ENCODE results near the gene CAMK2B. TPM values are rescaled to one million over a fixed set of nuclear protein-coding genes. Genes with fewer than 3 reads are reported as not detected.

The CAMK2B gene
- total RNA-seq, 1 donor from 2014 or later = not detected

- Histone ChIP-seq H3K4me3 (ENCODE audit: low read depth, low read length) (no peak overlapping the region), H3K27me3 (ENCODE audit: control insufficient read depth, insufficient read depth, low read length) (no peaks in the 10 kb centered on the region), H3K36me3 (ENCODE audit: control insufficient read depth, insufficient read depth, low read length) (no peaks in the 10 kb centered on the region)
- DNase-seq (ENCODE audit: low read depth) = no peak
- no peak for TF ChIP-seq CTCF (IDR thresholded peaks at IDR 0.05; ENCODE audit: insufficient read depth, low read length, severe bottlenecking)
- FAIRE-seq = no peak
These were observed 95.1 kb downstream of the CAMK2B start for GRCh38 chr7:44230286-44230685.

- no peak for TF ChIP-seq CTCF (IDR thresholded peaks at IDR 0.05; ENCODE audit: insufficient read depth, low read length, severe bottlenecking)
- H3K4me3 ChIP-seq (ENCODE audit: low read depth, low read length) = no peak overlapping the region
- DNase-seq (ENCODE audit: low read depth) (no peak), FAIRE-seq (no peak)
- no peaks in the 10 kb centered on the region for H3K27me3 ChIP-seq (ENCODE audit: control insufficient read depth, insufficient read depth, low read length)
- H3K36me3 ChIP-seq (ENCODE audit: control insufficient read depth, insufficient read depth, low read length) = no peaks in the 10 kb centered on the region
These were observed 95.8 kb downstream of the CAMK2B start for GRCh38 chr7:44229546-44230105.

GRCh38 chr7:44228571-44229350, 96.6 kb downstream of the CAMK2B start:
- no peak for FAIRE-seq
- H3K27me3 ChIP-seq (ENCODE audit: control insufficient read depth, insufficient read depth, low read length) = no peaks in the 10 kb centered on the region
- TF ChIP-seq CTCF (IDR thresholded peaks at IDR 0.05; ENCODE audit: insufficient read depth, low read length, severe bottlenecking) = no peak

GRCh38 chr7:44227911-44228310, 97.5 kb downstream of the CAMK2B start:
- no peak for DNase-seq (ENCODE audit: low read depth)
- no peak overlapping the region for H3K4me3 ChIP-seq (ENCODE audit: low read depth, low read length)
- H3K27me3 ChIP-seq (ENCODE audit: control insufficient read depth, insufficient read depth, low read length) = no peaks in the 10 kb centered on the region
- FAIRE-seq = no peak
- H3K36me3 ChIP-seq (ENCODE audit: control insufficient read depth, insufficient read depth, low read length) = no peaks in the 10 kb centered on the region
- TF ChIP-seq CTCF (IDR thresholded peaks at IDR 0.05; ENCODE audit: insufficient read depth, low read length, severe bottlenecking) = no peak

More at GRCh38 chr7:44228571-44229350, 96.6 kb downstream of the CAMK2B start:
- Histone ChIP-seq H3K4me3 (ENCODE audit: low read depth, low read length) (no peak overlapping the region), H3K36me3 (ENCODE audit: control insufficient read depth, insufficient read depth, low read length) (no peaks in the 10 kb centered on the region)
- DNase-seq (ENCODE audit: low read depth) = no peak

GRCh38 chr7:44226396-44226753, 99.0 kb downstream of the CAMK2B start:
- Histone ChIP-seq H3K4me3 (ENCODE audit: low read depth, low read length) (no peak overlapping the region), H3K27me3 (ENCODE audit: control insufficient read depth, insufficient read depth, low read length) (no peaks in the 10 kb centered on the region), H3K36me3 (ENCODE audit: control insufficient read depth, insufficient read depth, low read length) (no peaks in the 10 kb centered on the region)
- DNase-seq (ENCODE audit: low read depth) = no peak
- FAIRE-seq = no peak
- TF ChIP-seq CTCF (IDR thresholded peaks at IDR 0.05; ENCODE audit: insufficient read depth, low read length, severe bottlenecking) = no peak
